Activated T-cell treated with anti-CD3 and anti-CD28 coated beads, Interleukin-2, amount 50 U/mL, for 1 hour (primary cell): Measurements from ENCODE around the gene GORAB.

Experiments used
- DNase-seq: peaks from one replicate; pipeline ENCODE4 v3.0.0-alpha.2; 2020

The GORAB gene, protein sequence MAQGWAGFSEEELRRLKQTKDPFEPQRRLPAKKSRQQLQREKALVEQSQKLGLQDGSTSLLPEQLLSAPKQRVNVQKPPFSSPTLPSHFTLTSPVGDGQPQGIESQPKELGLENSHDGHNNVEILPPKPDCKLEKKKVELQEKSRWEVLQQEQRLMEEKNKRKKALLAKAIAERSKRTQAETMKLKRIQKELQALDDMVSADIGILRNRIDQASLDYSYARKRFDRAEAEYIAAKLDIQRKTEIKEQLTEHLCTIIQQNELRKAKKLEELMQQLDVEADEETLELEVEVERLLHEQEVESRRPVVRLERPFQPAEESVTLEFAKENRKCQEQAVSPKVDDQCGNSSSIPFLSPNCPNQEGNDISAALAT

DNA sequence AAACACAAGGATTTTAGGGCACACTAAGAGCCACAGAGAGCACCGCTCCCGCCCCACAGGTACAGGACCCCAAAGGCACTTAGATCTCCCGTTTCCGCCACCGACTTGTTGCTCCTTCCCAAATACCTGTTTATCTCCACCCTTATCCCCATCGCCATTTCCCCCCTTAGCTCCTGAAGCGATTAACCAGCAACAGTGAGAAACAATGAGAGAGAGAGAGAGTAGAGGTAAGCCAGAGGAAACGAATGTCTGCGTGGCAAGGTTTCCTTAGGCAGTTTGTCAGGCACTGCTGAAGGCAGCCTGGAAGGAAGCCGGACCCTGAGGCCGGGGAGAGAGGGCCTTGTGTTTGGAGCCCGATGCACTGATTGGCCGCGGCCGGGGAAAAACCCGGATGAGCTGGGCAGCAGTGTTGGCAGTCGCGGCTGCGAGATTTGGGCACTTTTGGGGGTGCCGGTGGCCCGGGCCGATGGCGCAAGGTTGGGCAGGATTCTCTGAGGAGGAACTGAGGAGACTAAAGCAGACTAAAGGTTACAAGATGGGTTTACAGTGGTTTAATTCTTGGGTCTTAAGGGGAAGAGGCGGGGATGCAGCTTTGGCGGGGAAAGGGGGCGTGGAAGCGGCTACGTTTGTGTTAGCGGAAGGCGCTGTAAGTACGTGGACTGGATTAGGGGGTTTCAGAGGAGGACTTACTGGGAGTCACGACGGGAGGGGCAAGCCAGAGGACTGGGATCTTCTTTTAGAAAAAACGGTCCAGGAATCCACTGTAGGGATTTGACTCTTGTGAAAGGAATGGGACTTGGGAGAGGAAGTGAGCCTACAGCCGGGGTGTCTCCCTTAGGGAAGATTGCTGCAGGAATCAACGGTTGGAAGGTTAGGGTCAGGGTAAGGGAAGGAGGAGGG, at the start of gene GORAB:
Gene GORAB, plus strand, starts transcription at position 409 of the 900 bp plus-strand sequence. Its CDS starts 58 bp downstream, at position 467.
- DNase-seq: peak; percentile 82

DNA sequence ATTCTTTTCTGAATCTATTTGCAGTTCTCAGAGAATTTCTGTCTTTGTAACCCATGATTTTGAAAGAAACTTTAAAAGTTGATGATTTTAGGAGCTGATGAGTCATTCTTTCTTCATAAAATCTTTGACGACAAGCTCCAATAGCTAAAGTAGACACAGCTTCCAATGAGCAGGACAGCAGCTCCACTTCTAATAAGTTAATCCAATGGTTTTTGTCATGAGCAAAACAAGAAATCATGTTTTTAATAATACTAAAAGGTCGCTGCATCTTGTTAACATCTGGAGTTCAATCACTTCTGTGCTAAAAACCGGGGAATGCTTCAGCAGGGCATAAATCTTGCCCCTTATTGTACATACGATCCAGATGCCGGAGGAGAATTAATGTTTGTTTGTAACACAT, 48.9 kb upstream of the GORAB start:
- no peak for DNase-seq

DNA sequence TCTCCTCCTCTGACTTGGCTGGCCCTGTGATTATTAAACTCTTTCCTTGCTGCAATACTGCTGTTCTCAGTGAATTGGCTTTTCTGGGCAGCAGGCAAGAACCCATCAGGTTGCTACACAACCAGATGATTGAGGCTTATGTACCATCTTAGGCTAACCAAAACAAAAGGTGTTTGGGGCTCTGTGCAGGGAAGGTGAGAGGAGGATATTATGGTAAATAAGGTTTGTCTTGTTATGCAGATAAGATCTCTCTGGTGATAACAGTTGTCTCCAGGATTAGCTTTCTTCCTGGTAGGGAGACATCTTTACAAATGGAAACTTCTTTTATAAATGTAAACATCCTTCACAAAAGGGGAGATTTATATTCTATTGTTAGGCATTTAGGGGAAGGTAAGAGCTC, 44.5 kb upstream of the GORAB start:
- DNase-seq: no peak

DNA sequence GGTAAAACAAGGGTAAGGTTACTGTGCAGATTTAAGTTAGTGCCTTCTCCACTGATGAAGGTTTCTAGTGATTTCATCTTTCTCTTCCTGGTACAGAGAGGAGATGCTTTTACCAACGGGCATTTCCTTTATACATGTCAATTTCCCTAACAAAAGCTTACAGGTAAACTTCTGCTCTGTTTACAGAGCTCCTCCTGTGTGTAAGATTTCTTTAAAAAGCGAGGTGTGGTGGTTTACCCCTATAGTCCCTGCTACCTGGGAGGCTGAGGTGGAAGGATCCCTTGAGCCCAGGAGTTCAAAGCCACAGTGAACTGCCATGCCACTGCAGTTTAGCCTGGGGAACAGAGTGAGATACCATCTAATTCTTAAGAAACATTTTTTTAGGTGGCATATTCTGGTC, 40.7 kb upstream of the GORAB start:
- DNase-seq: no peak

DNA sequence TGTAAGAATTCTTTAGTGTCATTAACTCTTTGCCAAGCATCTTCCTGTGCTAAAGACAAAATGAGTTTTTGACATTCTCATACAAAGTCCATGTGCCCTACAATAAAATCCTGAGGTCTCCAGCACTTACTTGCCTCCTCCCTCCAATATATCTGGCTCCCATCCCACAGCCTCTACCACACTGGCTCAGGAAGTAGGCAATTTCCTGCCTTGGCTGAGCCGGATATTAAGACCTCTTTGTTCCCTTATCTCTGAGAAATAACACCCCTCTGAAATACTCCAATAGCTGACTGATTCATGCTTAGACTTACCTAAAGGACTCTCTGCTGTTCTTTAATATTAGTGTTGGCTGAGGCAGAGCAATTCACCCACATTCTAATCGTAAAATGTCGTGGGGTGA, 37.6 kb upstream of the GORAB start:
- DNase-seq: no peak

DNA sequence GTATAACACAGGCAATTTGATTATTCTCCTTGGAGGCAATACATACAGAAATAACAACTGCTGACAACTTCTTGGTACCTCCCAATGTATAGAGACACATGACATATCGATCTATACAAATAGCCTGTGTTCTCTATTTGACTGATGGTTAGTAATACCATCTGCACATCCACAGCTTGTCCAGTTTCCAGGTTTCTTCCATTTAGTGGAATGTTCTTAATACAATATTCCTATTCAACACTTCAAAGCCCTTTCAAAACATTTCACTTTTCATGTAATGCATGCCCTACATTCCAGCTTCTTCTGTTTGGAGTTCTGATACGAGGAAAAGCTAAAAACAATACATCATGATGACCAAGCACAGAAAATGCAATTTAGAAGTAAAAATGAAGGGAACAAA, 37.0 kb upstream of the GORAB start:
- DNase-seq: no peak

DNA sequence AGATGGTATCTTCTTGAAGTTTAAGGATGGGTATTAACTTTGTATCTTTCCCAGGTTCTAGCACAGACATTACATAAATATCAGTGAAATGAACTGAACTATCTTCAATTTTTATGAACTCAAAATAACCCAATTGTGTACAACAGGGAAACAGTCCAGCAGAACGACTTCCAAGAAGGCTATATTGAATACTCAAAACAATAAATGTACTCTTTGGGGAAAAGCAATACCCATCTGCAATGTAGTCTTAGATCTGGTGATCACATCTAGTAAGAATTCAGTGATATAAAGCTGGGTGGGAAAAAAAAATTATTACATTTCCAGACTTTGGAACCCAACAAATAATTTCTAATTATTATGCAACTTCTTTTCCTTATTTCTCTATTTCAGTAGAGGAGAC, 33.1 kb upstream of the GORAB start:
- no peak for DNase-seq

DNA sequence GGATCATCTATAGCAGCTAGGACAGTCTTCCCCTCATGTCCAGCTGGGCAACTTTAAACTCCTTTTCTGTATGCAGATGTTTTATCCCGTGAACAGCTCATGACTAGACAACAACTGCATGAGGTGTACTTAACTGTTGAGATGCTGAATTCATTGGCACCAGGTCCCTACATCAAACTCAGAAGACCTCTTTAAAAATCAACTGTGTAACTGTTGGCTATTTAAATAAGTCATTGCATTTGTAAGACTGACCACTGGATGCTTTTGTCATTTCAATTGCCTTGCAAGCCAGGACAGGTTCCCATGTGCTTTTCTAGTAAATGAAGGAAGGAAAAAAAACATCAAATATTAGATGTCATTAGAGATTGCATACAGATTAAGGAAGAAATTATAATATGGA, 28.3 kb upstream of the GORAB start:
- no peak for DNase-seq

DNA sequence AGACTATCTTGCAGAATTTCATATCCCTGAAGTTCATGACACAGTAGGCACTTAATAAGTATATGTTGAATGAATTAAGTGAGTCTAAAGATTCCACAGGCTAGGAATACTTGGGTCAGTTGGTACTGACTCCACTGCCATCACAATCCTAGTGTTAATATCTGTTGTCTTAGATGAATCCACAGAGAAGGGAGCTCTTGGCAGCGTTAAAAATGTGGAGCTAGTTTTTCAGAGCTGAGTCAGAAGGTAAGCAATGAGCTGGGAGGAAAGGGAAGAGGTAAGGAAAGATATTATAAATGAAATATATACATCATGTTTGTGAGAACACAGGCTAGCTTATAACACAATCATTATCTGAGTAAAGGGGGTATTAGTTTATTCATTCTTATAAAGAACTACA, 21.8 kb upstream of the GORAB start:
- no peak for DNase-seq

DNA sequence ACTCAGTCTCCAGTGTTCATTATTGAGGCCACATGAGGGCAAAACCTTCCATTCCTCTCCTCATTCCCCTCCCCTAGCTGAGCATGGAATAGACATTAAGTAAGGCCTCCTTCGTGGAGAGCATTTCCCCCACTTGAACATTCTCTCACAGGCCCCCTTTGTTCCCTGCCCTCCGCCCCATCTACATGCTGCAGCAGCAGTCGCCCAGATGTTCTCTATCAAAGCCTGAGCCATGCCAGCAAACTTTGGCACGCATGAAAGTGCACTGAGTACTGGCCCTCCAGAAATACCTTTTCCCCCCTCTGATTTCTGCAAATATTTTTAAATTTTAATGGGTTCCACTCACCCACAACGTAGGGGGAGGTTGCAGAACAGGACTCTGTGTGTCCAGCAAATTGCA, 20.9 kb upstream of the GORAB start:
- no peak for DNase-seq

DNA sequence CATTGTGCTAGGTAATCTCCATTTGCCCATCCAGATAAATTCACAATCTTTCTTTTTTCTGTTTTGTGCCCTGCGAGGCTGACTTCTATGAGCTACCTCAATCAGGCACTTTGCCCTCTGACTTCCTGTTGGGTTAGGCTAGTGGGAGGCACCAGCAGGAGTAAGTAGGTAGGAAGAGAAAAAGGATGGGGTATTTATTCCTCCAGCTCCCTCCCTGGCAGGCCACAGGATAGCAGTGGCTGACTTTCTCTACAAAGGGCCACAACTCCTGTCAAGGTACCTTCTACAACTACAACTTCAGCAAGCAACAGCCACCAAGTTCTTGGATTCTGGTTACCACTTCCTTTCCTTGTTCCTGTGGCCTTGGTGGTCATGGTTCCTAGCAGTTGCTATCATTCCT, 18.8 kb upstream of the GORAB start:
- no peak for DNase-seq

DNA sequence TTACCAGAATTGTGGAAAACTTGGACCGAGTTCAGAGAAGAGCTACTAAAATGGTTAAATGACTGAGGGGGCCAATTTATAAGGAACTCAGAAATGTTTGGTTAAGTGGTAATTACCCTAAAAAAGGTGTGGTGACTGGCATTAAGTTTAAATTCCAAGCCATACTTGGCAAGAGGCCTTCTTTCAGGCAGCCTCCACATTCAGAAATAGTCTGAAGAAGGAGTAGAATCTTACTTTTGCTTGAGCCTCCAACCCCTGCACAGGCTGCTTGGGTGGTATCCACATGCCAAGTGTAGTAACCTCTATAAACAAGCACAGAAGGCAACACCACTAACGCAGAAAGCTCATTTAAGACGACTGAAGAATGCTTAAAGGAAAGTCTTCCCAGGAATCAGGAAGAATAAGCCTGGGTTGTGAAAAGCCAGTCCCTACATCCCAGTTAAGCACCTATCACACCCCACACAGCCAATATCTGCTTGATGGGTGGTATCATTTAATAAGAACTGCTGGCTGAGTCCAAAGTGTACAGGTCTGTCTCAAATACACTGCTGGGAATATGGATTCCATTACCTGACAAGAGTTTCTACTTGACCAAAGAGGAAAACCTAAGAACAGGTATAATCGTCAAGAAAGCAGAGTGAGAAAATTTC, 13.7 kb upstream of the GORAB start:
- DNase-seq: no peak

DNA sequence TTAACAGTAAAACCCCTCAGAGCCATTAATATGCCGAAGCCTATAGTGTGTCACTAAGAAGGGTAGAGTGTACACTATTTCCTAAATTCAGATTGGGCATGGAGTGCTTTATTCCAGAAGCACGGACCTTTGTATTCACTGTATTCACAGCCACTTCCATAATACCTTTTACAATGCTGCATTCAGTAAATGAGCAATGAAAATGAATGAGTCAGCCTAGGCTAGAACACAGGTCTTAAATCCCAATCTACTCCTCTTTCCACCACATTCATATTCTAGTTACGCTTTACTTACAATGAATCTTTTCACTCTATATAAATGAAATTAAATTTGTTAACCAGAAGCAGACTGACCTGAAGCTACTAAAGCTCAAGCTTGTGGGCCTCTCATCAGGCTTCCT, 13.0 kb upstream of the GORAB start:
- DNase-seq: no peak

DNA sequence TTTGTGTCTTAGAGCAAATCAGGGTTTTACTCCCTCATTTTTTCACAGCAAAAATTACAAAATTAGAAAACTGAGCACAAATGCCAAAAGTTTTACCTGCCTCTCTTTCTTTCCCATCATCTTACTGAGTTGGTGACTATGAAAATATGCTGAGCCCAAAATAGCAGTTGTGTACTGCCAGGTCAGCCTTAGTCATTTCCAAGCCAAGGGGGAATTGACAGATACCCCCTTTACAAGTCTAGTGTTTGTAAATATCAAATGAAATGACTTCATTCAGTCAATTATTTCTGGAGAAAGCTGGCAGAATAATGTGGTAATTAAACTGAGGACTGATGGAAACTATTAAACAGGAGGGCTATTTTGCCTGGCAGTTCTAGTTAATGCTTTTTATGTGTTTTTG, 11.4 kb upstream of the GORAB start:
- no peak for DNase-seq

DNA sequence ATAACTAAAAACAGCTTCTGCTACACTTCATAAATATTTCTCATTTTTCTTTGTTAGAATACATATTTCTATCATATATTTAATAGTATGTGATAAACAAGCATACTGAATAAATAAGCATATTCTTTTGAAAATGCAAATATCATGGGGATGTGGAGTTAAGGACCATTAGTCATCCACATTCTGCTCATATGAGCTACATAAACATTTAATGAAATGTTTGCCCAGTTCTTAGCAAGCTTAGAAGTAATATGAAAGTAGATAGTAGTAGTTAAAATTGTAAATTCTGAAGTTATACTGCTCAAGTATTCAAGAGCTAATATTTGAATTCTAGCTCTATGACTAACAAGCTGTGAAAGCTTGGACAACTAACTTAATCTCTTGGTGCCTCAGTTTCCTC, 10.1 kb upstream of the GORAB start:
- no peak for DNase-seq

DNA sequence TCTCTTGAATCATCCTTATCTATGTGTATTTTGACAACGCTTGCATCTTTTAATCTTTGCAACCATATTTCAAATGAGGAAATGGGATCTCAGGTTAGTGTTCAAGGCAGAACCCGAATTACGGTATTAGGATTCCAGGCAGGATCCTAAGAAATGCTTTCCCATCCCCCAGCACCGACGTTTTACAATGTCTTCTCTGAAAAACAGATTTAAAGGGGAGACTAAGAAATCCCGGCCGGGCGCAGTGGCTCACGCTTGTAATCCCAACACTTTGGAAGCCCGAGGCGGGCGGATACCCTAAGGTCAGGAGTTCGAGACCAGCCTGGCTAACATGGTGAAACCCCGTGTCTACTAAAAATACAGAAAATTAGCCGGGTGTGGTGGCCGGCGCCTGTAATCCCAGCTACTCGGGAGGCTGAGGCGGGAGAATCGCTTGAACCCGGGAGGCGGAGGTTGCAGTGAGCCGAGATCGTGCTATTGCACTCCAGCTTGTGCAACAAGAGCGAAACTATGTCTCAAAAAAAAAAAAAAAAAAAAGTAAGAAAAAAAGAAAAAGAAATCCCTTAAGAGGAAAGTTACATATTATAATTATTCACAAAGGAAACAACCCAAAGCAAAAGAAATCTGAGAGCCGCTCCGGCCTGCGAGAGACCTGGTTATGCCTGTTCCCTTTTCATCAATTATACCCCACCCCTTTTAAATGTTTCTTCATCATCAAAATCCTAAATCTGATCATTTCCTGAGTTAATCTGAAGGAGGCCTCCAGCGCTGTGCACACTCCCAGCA, 801 bp upstream of the GORAB start:
- DNase-seq: peak; percentile 19

DNA sequence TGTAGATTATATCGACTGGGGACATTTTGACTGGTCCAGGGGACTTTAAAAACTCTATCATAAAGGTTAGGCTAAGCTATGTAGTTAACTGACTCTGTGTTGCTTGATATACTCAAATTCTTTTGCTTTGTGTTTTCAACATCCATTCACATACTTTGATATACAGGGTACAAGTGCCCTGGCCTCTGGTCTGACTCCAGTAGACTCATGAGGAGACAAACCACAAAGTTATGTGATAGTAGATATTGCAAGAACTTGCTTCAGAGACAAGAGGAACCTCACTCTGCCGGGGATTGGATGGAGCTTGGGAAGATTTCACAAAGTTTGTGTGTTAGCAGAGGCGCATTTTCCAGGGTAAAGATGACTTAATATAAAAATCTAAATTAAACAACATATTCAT, 1.3 kb downstream of the GORAB start:
- DNase-seq: no peak

DNA sequence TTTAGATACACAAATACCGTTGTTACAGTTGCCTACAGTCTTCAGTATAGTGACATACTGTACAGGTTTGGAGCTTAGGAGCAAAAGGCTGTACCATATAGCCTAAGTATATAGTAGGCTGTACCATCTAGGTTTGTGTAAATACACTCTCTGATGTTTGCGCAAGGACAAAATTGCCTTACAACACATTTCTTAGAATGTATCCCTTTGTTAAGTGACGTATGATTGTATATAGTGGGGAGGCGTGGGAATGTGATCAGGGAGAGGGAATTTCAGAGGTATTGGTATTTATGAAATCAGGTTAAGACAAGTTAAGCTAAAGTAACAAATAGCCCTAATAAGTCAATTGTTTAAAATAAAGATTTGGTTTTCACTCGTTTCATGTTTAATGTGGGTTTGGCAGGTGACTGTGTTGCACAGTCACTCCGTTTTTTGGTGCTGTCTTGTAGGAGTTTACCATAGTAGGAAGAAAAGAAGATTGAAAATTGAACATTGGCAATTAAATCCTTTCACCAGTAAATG, 2.7 kb downstream of the GORAB start:
- DNase-seq: no peak

DNA sequence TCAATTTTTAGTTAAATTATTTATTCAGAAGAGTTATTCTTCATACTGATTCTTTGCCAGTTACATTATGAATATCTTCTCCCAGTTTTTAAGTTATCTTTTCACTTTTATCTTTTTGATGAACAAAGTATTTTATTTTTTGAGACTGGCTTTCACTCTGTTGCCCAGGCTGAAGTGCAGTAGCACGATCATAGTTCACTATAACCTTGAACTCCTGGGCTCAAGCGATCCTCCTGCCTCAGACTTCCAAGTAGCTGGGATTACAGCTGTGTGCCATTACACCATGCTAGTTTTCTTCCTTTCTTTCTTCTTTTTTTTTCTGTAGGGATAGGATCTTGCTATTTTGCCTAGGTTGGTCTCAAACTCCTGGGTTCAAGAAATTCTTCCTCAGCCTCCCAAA, 3.5 kb downstream of the GORAB start:
- no peak for DNase-seq

DNA sequence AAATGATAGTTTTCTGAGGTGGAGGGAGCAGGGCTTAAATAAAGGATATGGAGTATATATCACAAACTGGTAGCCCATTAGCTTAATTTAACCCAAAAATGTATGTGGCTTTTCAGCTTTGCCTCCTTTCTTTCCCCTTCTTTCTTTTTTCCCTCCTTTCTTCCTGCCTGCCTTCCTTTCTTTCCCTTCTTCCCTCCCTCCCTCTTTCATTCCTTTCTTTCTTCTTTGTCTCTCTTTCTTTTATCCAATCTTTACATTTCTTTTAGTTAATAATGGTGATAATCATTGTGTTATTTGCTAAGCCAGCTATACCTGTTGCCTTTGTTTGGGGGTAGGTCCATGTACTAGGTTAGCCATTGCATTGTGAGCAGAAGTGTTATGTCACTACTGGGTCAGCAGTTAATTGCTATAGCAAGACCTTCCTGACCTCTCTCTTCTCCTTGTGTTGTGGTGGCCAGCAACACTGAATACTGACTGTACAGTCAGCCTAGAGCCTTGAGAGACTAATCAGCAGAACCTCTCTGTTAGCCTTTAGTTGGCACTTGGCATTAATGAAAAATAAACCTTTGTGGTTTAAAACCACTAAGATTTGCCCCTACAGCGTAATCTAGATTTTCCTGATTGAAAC, 5.1 kb downstream of the GORAB start:
- no peak for DNase-seq

DNA sequence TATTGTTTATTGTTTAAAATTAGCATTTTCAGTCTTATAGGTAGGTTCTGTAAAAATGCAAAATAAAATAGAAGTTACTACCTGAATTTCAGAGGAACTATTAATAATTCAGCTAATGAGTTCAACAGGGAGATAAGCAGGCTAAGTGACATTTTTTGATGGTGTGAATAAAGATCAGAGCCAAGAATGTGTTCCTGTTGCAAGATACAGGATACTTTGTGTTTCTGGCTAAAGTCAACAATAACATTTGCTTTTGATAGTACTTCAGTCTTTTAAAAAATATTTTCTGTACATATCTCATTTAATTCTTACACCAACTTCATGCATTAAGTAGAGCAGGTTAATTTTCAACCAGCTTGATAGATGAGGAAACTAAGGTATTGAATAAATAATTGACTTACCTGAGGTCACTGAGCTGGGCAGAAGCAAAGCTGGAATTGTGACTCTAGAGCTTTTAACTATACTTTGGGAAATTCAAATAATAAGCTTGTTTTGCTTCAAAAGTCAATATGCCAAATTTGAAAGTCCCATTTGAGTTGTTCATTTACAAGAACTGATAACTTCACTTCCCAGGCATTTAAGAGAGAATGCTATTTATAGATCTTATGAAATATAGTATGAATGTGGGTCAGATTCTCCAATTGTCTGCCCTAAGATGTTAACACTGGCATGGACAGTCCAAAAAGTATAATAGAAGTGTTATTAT, 6.0 kb downstream of the GORAB start:
- no peak for DNase-seq

DNA sequence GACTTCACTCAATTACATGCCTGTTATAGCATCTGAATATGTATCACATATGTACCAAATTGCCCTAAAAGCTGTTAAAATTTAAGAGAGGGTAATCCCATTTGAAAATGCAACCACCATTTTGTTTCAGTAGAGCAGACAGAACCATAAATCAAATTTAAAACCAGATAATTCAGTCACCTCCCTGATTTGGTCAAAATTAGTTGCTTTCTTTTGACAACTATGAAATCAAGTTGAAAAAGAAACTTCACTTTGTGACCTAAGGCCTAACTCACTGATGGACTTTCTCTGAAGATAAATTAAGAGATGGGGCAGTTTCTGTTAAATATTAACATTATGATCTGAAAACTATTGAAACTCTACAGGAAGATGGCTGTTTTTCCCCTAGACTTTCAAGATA, 6.7 kb downstream of the GORAB start:
- no peak for DNase-seq
